GM19438 (cell line): ENCODE results near the gene PCDHA8.
"Not testable (repeated sequence)": the region's sequence is repeated elsewhere in the genome, so short reads cannot be mapped to it uniquely, and the experiment has no call there.

Experiments
- ATAC-seq: cut with Tn5 transposase; IDR thresholded peaks from one replicate; pipeline ENCODE4 v1.9.1; 2021; ENCODE audit warnings: low read depth; ENCODE audit not compliant: unreplicated experiment

The PCDHA8 gene

DNA sequence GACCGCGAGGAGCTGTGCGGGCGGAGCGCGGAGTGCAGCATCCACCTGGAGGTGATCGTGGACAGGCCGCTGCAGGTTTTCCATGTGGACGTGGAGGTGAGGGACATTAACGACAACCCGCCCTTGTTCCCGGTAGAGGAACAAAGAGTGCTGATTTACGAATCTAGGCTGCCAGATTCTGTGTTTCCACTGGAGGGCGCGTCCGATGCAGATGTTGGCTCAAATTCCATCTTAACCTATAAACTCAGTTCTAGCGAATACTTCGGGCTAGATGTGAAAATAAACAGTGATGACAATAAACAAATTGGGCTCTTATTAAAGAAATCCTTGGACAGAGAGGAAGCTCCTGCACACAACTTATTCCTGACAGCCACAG is 12.6 kb upstream of the PCDHA8 start:
- no peak for ATAC-seq

GRCh38 chr5:140829511-140830501 is 11.2 kb upstream of the PCDHA8 start:
- ATAC-seq: not testable (repeated sequence)

- ATAC-seq: no peak
Measured at GRCh38 chr5:140833993-140834392, 7.0 kb upstream of the PCDHA8 start, which contains the start of gene PCDHA7. PCDHA7 (plus strand) TSS chr5:140834269; CDS start chr5:140834384, 115 bp downstream.

DNA sequence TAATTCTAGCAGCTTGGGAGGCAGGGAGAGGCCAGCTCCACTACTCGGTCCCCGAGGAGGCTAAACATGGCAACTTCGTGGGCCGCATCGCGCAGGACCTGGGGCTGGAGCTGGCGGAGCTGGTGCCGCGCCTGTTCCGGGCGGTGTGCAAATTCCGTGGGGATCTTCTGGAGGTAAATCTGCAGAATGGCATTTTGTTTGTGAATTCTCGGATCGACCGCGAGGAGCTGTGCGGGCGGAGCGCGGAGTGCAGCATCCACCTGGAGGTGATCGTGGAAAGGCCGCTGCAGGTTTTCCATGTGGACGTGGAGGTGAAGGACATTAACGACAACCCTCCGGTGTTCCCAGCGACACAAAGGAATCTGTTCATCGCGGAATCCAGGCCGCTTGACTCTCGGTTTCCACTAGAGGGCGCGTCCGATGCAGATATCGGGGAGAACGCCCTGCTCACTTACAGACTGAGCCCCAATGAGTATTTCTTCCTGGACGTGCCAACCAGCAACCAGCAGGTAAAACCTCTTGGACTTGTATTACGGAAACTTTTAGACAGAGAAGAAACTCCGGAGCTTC is 6.5 kb upstream of the PCDHA8 start:
- not testable (repeated sequence) for ATAC-seq

GRCh38 chr5:140835622-140836510 is 5.1 kb upstream of the PCDHA8 start:
- ATAC-seq: no peak

DNA sequence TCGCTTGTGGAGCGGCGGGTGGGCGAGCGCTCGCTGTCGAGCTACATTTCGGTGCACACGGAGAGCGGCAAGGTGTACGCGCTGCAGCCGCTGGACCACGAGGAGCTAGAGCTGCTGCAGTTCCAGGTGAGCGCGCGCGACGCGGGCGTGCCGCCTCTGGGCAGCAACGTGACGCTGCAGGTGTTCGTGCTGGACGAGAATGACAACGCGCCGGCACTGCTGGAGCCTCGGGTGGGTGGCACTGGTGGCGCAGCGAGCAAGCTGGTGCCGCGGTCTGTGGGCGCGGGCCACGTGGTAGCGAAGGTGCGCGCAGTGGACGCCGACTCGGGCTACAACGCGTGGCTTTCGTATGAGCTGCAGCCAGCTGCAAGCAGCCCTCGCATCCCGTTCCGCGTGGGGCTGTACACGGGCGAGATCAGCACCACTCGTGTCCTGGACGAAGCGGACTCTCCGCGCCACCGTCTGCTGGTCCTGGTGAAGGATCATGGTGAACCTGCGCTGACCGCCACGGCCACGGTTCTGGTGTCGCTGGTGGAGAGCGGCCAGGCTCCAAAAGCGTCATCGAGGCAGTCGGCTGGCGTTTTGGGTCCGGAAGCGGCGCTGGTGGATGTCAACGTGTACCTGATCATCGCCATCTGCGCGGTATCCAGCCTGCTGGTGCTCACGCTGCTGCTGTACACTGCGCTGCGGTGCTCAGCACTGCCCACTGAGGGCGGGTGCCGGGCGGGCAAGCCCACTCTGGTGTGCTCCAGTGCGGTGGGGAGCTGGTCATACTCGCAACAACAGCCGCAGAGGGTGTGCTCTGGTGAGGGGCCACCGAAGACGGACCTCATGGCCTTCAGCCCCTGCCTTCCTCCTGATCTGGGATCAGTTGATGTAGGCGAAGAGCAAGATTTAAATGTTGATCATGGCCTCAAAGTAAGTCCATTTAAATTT is 2.1 kb downstream of the PCDHA8 start:
- ATAC-seq: no peak

- ATAC-seq: not testable (repeated sequence)
Measured at GRCh38 chr5:140848139-140849102, 7.4 kb downstream of the PCDHA8 start, which contains the start of gene PCDHA9. PCDHA9 (plus strand) TSS chr5:140848382; CDS start chr5:140848496, 114 bp downstream.

GRCh38 chr5:140849831-140850634 is 9.0 kb downstream of the PCDHA8 start:
- ATAC-seq: not testable (repeated sequence)

DNA sequence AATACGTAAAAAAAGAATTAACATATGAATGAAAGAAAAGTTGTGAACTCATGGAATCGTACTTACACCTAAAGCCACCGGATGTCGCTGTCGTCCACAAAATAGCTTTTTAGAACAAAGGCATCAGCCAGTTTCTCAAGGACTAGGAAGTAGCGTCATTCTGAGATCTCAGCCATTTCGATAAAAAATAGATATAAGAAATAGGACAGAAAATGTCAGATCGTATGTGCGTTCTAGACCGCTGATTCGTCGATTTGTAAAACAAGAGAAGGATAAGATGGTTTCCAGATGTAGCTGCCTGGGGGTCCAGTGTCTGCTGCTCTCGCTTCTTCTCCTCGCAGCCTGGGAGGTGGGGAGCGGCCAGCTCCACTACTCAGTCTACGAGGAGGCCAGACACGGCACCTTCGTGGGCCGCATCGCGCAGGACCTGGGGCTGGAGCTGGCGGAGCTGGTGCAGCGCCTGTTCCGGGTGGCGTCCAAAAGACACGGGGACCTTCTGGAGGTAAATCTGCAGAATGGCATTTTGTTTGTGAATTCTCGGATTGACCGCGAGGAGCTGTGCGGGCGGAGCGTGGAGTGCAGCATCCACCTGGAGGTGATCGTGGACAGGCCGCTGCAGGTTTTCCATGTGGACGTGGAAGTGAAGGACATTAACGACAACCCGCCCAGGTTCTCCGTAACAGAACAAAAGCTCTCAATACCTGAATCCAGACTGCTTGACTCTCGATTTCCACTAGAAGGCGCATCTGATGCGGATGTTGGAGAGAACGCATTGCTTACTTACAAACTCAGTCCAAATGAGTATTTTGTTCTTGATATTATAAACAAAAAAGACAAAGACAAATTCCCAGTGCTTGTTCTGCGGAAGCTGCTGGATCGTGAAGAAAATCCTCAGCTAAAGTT is 15.0 kb downstream of the PCDHA8 start, which contains the start of gene PCDHA10:
Gene PCDHA10 (plus strand): TSS at position 126 of the 903 bp plus-strand sequence. CDS start 152 bp downstream, at position 278.
- ATAC-seq: no peak

GRCh38 chr5:140857177-140857986 is 16.4 kb downstream of the PCDHA8 start:
- ATAC-seq: no peak

GRCh38 chr5:140857987-140858240 is 16.9 kb downstream of the PCDHA8 start:
- ATAC-seq: no peak

- ATAC-seq: no peak
Measured at GRCh38 chr5:140862441-140863295, 21.7 kb downstream of the PCDHA8 start.

GRCh38 chr5:140868721-140869554 is 28.0 kb downstream of the PCDHA8 start, which contains the start of gene PCDHA11:
PCDHA11 (plus strand) TSS chr5:140868957; CDS start chr5:140869104, 147 bp downstream.
- no peak for ATAC-seq

DNA sequence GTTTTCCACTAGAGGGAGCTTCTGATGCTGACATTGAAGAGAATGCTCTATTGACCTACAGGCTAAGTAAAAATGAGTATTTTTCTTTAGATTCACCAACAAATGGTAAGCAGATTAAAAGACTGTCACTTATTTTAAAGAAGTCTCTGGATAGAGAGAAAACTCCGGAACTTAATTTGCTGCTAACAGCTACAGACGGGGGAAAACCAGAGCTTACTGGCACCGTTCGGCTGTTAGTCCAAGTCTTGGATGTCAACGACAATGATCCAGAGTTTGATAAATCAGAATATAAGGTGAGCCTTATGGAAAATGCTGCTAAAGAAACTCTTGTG is 28.5 kb downstream of the PCDHA8 start:
- no peak for ATAC-seq
